DMS114 treated with DMSO at 0.1 percent for 48 hours (cell line): Measurements from ENCODE around the gene ZFHX3.

Experiments
- DNase-seq: peaks from one replicate; lab custom pipeline; 2025; ENCODE audit not compliant: unreplicated experiment; lab: John Stamatoyannopoulos, UW

The ZFHX3 gene

DNA sequence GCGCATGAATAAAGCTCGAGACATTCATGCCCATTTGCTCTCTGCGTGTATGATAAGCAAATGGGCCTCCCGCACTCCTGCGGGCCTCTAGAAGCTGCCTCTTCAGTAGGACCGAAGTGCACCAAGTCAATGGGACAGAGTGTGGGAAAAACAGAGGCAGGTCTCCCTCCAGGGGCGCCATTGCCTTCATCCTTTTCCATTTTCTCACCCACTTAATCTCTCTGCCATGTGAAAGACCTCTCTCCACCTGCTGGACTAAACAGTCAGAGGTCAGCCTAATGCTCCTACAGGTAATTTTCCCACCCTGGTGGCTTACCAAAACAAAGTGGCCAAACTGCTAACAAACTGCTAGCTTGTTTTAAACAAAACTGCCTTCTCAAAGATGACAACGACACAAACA lies 210.9 kb downstream of the ZFHX3 start:
- no peak for DNase-seq

DNA sequence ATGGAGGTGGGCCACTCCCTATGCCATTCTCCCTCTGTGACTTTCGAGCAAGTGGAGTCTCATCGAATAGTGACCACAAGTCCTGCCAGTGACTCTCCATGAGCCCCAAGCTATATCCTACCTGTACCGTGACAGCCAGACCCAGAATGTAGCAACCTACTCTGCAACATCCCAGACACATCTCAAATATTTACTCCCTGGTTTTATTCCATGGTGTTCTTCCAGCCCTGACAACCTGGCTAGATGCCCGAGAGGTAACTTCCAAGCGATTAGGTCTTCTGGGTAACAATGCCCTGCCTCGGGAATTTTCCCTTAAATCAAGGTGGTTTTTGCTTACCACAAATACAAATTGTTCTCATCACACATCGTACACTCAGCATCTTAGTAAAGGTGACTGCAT lies 211.7 kb downstream of the ZFHX3 start:
- DNase-seq = no peak

DNA sequence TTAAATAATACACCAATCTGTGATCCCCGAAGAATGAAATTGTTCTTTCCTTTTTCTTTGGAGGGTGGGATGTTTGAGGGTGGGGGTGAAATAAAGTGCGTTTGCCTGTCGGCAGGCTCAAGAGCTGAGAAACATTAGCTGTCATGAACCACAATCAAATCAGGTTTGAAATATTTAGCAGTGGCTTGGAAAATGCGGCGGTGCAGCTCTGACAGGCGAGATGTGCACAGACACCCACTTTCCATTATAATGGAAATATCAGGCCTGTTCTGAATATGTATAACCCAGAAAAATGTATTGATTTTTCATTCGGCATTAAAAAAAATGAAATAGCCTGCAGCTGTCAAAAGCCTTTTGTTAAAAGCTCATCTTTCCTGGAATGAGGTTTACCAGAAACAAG lies 212.8 kb downstream of the ZFHX3 start:
- no peak for DNase-seq

DNA sequence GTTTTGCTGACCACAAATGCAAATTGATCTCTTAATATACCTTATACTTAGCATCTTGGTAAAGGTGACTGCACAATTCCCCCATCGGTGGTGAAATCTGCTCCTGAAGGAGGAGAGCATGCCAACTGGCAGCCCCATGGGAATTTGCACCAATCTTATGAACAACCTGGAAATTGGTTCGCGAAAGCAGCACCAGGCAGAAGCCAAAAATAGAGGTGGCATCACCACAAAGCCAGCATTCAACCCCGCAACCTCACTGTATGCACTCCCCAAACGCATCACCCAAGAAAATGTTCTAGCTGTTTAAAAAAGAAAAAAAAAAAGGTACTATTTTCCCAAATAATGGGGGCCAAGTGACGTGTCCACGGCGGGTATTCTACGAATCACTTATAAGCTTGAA lies 213.4 kb downstream of the ZFHX3 start:
- no peak for DNase-seq

DNA sequence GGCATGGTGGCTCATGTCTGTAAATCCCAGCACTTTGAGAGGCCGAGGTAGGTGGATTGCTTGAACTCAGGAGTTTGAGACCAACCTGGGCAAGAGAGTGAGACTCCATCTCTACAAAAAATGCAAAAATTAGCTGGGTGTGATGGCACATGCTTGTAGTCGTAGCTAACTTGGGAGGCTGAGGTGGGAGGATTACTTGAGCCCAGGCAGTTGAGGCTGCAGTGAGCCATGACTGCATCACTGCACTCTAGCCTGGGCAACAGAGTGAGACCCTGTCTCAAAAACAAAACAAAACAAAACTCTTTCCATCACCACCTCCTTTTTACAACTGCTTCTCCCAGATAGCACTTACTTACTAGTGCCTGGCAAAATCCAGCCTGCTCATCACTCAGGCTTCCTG lies 214.0 kb downstream of the ZFHX3 start:
- DNase-seq = no peak

DNA sequence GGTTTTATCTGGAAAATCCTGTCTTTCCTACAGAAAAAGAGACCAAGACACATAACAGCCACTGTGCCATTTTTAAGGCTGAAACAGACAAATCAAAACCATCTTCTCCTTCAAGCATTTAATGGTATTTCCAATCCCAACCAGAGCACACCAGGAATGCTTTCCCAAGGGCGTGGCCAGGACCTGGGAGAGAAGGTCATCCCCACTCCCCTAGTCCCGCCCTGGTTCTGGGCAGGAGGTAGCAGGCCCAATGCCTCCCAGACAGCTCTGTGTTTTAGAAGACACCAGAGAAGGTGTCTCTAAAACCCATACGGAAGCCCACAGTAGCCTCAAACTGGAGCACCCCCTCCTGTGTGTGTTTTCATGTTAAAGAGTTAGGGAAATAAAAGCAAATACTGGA lies 214.4 kb downstream of the ZFHX3 start:
- DNase-seq = no peak

DNA sequence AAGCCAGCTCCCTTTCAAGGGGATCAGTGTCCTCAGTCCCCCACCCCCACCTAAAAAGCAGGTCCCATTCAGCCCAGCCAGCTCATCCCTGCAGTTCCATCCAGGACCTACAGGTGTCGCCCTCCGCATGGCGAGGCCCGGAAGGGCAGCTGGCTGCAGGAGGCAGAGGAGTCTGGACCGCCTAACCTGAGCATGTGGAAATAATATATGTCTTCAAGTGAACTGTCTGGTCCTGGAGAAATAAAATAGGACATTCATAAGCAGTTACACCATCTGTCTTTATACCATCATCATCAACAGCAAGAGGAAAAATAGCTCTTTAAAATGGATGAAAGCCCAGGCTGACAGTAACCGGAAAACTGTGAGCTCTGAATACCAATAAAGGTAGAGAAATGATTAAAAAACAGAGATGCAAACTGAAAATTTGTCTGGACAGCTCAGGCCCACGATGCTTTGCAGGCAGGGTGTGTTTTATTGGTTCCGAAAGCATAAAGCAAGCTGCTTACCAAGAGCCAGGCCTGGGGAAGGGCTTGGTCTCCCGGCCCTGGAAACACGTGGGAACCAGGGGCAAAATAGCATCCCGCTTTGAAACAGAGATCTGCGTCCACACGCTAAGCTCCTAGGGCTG lies 215.2 kb downstream of the ZFHX3 start:
- DNase-seq = peak; percentile 13

DNA sequence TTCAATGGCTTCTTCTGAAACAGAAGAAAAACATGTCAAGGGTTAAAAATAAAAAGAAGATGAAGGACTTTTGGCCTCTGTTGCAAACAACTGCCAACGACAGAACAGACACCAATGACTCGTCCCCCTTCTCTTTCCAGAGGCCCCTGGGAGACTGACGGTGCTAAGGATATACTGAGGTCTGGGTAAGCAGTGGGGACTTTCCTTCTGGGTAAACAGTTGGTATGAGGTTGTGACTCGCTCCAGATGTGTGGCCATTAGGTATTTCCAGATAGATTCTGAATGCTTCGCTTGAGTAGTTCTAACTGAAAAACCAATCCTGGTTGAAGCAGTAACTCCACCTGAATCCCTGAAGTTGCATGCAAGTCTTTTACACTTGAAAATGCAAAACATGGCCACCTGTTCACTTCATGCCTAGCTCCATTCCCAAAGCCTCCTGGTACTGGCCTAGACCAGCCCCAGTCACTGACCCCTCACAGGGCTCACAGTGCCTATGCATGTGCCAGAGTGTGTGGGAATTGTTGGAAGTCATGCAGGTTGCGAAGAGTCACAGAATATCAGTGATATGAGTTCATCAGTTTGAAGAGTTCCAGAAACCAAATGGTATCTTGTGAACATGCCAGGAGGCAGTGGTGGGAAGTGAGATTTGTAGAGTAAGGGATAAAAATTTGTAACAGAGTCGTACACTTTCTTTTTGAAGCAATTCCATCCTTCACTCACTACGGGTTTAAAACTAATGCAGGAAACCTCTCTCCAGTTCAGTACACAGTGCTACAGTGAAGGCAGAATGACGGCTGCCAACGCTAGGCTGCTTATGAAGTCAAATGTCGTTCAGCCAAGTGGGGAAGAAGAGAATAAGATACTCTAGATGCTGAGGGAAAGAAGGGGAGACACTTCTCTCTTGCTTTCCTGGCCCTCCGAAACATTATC lies 217.8 kb downstream of the ZFHX3 start:
- DNase-seq = no peak

DNA sequence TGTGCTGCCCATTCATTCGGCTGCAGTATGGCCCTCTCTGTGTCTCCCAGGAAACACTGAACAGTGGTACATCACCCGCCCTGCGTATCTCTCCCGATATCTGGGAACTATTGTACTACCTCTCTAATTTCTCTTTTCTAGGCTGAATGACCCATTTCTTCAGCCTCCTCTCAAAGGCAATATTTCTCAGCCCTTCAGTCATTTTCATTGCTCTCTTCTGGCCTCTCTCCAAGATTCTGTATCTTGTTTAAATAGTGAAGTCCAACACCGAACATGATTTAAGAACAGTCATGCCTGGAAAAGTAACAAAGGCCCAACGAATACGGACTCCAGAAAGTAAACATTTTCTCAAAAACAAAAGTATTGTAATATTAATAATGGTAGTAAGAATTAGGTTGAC lies 220.1 kb downstream of the ZFHX3 start:
- DNase-seq = no peak

DNA sequence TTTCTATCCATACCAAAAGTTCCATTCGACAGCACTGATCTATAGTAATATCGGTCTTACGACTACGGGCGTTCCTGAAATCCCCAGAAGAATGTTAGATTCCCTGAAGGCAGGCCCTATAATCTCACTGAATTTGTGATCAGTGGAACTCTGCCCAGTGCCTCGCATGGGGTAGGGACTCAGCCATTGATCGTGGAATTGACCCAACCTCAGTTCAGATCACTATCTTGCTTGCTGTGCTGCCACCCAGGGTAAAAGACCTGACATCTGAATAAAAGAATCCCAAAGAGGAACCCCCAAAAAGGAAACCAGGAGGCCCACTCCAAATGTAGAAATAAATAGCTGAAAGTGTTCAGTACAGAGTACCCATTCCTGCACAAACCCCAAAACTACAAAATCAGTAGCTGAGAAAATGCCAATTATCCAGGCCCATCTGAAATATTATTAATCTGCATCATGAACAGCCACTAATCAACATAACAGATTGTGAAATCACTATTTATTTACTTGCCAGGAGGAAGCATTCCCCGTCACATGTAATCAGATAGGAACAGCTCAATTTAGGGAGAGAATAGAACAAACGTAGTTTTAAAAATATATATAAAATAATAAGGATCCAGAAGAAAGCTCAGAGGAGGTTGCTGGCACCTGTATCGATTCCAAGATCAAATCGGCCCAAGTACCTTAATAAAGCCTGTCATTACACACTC lies 221.9 kb downstream of the ZFHX3 start:
- no peak for DNase-seq

DNA sequence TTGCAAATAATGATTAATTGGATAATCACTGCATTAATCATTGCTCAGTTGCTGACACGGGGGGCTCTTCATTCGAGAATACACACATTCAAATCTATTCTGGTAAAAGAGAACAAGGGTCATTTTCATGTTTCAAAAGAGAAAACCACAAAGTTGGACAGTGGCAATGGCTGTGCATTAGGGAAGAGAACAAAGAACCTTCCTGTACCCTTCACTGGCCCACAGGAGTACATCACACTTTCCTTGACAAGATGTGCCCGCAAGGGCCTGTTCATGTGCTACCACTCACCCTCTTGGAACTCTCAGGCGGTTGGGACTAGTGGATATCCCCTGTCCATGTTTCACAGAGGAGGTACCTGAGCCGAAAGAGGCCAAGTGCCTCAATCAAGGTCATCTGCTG lies 223.2 kb downstream of the ZFHX3 start:
- no peak for DNase-seq

DNA sequence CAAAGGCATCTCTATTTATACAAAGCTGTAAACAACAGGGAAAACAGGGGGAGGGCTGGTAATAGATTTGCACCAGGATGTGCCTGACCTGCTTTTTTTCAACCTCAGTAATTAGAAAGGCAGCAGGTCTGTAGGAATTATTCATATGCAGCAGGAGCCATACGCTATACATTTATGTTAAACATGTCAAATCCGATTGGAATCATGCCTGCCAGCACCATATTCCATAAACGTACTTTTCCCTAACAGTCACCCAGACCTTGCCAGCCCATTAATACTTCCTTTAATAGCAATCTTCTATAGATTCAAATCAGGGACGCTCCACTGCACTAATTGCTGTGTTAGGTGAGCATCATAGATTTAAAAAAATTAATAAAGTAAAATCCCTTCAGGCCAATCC lies 223.9 kb downstream of the ZFHX3 start:
- DNase-seq = no peak

DNA sequence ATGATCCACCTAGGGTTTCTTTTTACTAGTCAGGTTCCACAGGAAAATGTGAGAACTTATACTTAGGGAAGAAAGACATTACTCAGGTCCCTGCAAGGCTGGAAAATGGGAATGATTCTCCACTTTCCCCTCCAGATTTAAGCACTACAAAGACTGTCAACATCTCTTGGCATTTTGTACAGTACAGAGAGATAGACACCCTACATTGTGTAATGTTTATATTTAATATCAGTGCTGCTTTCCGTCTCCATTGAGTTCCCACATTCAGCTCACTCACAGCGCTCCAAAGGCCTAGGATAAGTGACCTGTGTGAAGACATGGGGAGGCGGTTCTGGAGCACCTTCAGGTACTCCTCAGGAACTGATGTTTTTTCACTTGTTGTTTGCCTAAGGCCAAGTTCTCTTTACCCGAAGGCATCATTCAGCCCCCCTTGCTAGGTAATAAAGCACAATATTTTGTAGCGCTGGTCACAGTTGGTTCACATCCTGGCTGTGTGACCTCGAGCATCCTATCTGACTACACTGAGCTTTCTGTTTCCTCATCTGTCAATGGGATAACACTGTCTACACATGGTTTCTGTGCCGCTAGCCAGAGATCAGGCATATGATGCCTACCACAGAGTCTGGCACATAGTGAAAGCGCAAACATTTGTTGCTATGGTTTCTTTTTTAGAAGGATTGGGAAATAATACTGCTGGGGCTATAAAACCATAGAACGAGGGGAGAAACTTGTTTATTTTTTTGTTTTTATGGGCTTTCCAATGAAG lies 226.6 kb downstream of the ZFHX3 start:
- no peak for DNase-seq

DNA sequence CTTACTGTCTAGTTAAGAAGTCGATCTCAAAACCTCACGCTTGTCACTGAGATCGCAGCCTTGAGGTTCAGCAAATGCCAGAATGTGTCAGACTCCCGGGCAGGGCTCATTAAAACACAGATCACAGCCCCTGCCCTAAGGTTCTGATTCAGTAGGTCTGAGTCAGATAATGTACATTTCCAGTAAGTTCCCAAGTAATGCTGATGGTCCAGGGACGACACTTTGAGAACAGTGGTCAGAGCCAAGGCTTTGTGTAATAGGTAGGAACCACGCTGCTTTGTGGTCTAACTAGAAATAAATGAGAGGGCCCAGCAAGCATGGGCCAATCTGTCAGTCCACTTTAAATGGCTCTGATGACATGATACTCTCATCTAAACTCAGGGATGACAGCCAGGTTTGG lies 228.6 kb downstream of the ZFHX3 start:
- no peak for DNase-seq

DNA sequence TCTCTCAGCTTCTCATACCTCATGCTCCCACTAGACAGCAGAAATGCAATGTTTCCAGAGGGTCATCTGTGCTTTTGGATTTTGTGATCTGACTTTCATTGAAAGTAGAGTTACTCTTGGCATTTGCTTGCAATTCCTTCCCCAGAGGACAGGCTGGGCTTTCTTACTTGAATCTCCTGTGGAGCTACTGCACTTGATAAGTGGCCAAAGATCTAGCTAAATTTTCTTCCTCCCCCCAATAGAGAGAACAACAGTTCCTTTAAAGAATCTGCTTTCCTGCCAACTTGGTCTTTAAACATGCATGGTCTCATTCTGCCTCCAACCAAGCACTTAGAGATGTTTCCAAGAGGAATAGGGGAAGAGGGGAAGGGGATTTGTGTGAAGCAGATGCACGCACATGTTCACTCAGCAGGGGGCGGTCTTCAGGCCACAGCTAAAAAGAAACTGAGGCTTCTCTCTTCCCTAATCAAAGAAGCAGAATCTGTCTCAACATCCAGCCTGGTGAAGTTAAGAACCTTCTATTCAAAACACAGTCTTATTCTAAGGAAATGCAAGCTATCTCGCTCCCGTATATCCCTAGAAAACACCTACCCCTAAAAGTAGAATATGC lies 229.6 kb downstream of the ZFHX3 start:
- no peak for DNase-seq

DNA sequence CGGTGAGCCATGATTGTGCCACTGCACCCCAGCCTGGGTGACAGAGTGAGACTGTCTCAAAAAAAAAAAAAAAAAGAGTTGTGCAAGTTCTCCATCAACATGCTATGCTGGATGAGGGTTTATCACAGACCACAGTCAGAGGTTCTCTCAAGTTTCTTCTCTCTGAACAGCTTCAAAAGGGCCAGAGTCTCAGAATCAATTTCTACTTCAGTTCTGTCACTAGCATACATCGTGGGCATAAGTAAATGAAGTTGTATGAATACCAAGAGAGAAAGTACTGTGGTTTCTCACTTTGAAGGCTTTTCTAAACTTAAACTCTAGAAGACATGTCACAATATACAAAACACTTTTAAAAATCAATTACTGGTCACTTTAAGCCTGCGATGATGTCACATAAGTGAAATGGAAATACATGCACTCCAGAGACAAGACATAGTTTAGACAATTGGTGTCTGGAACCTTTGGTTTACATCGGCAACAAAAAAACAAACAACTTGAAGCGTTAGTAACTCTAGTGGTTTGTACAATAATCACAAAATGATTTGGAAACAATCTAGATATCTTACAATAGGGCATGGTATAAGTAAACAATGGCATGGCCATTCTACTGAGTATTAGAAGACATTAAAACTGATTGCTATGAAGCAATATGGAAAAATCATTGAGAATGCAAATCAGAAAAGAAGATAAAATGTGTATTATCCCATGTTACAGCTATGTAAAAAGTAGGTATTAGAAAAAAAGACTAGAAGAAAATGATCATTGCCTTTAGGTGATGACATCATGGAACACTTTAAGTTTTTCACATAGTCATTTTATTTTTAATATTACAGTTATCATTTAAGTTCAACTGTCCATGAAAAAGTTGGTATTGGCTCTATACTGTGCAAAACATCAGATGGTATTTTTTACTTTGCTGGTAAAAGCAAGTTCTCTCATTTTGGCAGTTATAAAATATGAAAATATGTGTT lies 232.3 kb downstream of the ZFHX3 start:
- no peak for DNase-seq

DNA sequence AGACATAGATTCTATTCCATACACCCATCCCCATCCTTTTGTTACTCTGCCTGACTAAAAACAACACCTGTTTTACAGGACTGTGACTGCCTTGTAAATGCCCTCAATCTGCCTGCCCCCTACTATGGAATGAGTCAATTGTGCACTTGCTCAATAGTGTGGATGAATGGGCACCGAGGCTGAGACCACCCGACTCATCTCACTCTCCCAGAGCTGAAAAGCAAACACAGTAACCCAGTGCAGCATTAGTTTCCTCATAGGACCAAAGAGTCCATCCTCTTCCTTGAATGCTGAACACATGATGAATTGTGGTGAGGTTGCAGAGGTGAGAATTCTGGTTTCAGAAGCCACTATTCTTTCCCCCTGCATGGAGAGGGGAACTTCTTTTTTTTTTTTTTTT lies 233.7 kb downstream of the ZFHX3 start:
- no peak for DNase-seq

DNA sequence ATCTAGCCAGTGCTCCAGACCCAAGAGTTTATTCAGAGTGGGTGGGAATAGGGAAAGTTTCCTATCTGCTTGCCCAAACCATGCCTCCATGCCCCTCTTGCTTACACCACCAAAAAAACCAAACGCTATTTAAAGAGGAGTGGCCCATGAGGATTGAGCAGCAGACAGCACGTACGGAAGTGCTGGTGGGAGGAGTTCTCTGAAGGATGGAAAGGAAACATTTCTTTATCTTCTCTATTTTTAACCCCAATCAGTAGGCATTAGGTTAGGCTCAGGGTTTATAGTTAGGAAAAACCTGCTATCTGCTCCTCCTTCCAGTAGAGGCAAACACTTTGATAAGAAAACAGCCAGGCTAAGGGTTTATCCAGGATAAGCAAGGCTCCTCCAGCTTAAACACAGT lies 235.3 kb downstream of the ZFHX3 start:
- DNase-seq = no peak

DNA sequence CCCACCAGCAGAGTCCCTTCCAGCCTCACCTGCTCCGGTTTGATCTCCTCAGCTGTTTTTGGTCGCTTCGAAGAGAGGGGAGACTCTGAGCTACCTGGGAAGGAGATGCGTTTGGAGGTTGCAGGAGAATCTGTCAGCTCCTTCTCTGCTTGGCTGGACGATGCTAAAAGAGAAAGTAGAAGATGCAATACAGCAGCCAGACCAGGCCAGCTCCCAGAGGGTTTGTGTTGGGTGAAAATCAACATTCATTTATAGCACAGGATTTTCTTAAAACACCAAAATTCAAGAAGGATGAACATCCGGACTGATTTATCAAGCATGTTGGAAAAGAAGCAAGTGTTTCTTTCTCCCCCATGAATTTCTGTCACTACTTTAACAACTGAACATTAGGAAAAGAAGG lies 236.1 kb downstream of the ZFHX3 start:
- no peak for DNase-seq
